Epithelial cell of proximal tubule (primary cell): ENCODE results near the gene NUP160. TPM values are rescaled to one million over a fixed set of nuclear protein-coding genes. Genes with fewer than 3 reads are reported as not detected.
"Not testable (repeated sequence)": the region's sequence is repeated elsewhere in the genome, so short reads cannot be mapped to it uniquely, and the experiment has no call there.

ENCODE experiments used
- DNase-seq: peaks from one replicate; pipeline ENCODE4 v3.0.0-alpha.2; 2011; ENCODE audit warnings: low read depth
- H3K4me3 ChIP-seq: 2 replicates; pipeline ENCODE4 v1.5.1; 2011; ENCODE audit warnings: low read depth, mild to moderate bottlenecking, low read length
- total RNA-seq: library from RNA; depleted of rRNA; stranded (reverse); fragments of >200 nt; gene quantifications from 2 replicates; pipeline ENCODE4 v1.2.3, GENCODE V29; 2015
- TF ChIP-seq, protein P1 (sequence below): conservative IDR thresholded peaks from 2 replicates; pipeline ENCODE4 v1.5.1; 2012; ENCODE audit warnings: low read depth, mild to moderate bottlenecking, low read length

NUP160 gene
- total RNA-seq, 1 donor from 2014 or later: 12.3 TPM

DNA sequence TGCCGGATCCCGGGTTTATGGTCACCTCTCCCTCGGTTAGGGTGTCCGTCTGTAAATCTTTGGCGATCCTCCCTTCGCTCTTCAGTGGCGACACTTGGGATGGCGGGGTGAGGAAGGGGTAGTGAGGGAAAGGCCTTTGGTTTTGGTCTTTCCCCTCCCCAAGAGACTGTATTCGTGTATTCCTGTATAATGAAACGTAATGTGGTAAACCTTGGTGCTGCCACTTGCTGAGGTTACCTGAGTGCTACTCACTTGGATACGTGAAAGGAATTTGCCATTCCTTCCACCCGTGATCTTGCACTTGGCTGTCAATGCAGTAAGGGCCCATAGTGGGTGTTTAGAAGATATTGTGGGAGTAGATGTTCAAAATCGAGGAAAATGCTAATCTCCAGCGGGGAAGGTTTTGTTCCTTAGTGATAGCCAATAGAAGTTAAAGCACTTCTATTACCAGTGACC lies 578 bp upstream of the NUP160 start:
- DNase-seq: no peak
- TF ChIP-seq, protein P1, sequence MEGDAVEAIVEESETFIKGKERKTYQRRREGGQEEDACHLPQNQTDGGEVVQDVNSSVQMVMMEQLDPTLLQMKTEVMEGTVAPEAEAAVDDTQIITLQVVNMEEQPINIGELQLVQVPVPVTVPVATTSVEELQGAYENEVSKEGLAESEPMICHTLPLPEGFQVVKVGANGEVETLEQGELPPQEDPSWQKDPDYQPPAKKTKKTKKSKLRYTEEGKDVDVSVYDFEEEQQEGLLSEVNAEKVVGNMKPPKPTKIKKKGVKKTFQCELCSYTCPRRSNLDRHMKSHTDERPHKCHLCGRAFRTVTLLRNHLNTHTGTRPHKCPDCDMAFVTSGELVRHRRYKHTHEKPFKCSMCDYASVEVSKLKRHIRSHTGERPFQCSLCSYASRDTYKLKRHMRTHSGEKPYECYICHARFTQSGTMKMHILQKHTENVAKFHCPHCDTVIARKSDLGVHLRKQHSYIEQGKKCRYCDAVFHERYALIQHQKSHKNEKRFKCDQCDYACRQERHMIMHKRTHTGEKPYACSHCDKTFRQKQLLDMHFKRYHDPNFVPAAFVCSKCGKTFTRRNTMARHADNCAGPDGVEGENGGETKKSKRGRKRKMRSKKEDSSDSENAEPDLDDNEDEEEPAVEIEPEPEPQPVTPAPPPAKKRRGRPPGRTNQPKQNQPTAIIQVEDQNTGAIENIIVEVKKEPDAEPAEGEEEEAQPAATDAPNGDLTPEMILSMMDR: no peak
- peak overlapping the region; percentile 73 for H3K4me3 ChIP-seq

DNA sequence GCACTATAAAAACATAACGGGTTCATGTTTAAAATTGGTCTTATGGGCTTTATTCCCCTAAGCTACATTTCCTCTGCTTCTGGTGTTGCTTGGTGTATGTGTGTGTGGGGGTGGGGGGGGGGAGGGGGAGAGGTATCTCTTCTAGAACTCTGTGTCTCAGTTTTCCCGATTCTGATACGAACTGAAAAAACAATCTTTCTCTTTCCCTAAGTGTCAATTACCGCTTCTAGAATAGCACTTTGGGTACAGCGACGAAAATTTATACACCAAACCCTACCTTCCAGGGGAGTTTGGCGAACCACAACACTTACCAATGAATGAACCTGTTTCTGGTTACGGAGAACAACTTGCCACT lies 636 bp downstream of the NUP160 start:
- DNase-seq: no peak
- peak overlapping the region; percentile 73 for H3K4me3 ChIP-seq
- TF ChIP-seq, protein P1: no peak

- H3K4me3 ChIP-seq: peak overlapping the region; percentile 73
- TF ChIP-seq, protein P1: no peak
- no peak for DNase-seq
Observed at GRCh38 chr11:47846998-47847397, 1.2 kb downstream of the NUP160 start.

DNA sequence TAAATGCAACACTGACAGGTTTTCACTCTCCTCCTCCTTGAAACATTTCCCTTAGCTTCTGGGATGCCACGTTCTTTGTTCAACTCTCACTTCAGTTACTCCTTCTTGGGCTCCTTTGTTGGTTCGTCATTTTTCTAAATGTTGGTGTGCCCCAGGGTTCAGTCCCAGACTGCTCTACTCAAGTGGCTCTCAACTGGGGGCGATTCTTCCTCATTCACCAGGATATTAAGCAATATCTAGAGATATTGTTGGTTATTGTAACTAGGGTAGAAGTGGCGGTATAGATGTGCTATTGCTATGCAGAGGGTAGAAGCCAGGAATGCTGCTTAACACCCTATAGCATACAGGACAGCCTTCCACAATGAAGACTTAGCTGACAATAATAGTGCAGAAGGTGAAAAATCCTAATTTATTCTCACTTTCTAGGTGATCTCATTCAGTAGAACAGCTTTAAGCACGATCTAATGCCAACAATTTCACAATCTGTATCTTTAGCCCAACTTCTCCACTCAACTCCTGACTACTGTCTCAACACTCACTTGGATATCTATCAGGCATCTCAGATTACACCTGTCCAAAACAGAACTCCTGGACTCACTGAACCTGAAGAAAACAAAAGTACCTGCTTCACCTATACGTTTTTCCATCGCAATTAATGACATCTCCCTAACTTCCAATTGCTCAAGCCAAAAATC lies 4.6 kb downstream of the NUP160 start:
- no peak for DNase-seq
- TF ChIP-seq, protein P1: no peak
- no peak overlapping the region for H3K4me3 ChIP-seq

DNA sequence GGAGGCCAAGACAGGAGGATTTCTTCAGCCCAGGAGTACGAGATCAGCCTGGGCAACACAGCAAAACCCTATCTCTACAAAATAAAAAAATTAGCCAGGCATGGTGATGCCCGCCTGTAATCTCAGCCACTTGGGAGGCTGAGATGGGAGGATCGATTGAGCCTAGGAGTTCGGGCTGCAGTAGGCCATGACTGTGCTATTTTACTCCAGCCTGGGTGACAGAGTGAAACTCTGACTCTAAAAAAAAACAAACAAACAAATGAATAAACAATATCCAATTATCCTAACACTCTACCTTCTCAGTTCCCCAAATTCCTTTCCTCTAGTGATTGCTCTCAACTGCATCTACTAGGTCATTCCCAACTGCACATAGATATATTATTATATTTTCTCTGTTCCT lies 5.4 kb downstream of the NUP160 start:
- H3K4me3 ChIP-seq: no peak overlapping the region
- DNase-seq: no peak
- TF ChIP-seq, protein P1: no peak

DNA sequence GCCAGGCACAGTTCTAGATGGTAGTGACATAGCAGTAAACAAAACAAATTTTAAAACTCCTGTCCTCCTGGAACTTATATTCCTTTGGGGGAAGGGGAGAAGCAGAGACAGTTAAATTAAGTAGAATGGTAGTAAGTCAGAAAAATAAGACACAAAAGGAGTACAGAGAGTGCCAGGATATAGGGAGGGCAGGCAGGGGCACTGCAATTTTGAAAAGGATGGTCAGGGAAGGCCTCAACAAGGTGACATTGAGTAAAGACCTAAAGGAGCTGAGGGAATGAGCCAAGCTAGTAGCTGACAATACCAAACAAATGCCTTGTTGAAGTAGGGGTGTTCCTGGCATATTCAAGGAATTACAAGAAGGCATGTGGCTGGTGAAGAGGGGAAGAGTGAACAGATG lies 10.2 kb downstream of the NUP160 start:
- no peak for DNase-seq
- no peak overlapping the region for H3K4me3 ChIP-seq
- TF ChIP-seq, protein P1: no peak

GRCh38 chr11:47837292-47837691 lies 10.9 kb downstream of the NUP160 start:
- TF ChIP-seq, protein P1: no peak
- no peak overlapping the region for H3K4me3 ChIP-seq
- DNase-seq: no peak

- H3K4me3 ChIP-seq, DNase-seq: not testable (repeated sequence)
Observed at GRCh38 chr11:47830013-47830412, 18.1 kb downstream of the NUP160 start.
